ENCODE data around the gene ABCB1.
A peak's percentile ranks its signal among the peaks of the same experiment; 100 is the strongest.
"Not testable (repeated sequence)": the region's sequence is repeated elsewhere in the genome, so short reads cannot be mapped to it uniquely, and the experiment has no call there.

The ABCB1 gene

DNA sequence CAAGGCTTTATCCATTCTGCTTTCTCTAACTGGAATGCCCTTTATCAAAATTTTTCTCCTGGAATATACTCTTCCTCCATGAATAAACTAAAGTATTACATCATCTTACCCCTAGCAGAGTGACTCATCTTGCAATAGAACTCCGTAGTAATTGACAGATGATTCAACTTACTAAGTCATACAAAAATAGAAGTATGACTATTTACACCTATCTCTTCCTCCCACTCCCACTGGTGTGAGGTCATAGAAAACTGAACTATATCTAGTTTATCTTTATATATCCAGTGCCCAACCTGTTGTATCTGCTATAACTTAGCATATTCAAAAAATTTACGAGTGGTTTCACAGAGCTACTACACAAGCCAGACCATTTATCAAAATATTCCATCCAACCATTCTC, 26.1 kb downstream of the ABCB1 start:
- DNase-seq (ENCODE audit: low spot score) = peak; percentile 6

DNA sequence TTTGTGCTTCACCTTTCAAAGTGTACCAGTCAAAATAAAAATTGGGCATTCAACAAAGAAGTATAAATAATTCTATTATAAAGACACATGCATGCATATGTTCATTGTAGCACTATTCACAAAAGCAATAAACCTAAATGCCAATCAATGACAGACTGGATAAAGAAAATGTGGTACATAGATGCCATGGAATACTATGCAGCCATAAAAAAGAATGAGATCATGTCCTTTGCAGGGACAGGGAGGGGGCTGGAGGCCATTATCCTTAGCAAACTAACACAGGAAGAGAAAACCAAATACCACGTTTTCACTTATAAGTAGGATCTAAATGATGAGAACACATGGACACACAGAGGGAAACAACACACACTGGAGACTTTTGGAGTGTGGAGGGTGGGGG, 28.2 kb downstream of the ABCB1 start:
- not testable (repeated sequence) for DNase-seq (ENCODE audit: low spot score)

DNA sequence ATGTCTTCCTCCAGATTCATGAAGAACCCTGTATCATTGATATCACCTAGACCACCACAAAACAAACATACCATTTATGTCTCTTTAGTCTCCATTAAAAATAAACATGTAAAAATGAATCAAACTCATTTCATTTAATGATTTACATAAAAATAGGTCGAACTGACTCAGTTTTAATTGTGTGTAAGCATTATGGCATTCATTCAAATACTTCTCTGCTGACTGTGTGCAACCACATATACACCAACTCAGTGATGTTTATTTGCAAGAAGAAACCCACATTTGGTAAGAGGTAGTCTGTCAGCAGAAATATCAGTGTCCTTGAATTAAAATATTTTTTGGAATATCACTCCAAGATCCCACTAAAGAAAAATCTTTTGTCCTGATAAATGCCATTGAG, 30.5 kb downstream of the ABCB1 start:
- peak; percentile 7 for DNase-seq (ENCODE audit: low spot score)

DNA sequence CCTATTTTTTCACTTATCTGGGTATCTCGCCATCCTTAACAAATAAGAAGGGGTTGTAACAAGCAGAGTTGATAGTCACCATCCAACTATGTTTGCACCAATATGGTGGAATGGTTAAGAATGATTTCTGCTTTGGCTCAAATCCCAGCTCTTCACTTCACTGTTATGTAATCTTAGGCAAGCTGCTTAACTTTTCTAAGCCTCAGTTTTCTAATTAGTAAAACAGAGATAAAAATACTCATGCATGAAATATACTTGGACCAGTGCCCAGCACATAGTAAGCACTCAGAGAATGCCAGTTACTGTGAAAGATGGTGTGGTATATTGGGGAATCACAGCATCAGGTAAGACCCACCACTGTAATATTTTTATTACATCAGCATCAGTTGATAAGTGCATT, 33.6 kb downstream of the ABCB1 start:
- DNase-seq (ENCODE audit: low spot score) = no peak

DNA sequence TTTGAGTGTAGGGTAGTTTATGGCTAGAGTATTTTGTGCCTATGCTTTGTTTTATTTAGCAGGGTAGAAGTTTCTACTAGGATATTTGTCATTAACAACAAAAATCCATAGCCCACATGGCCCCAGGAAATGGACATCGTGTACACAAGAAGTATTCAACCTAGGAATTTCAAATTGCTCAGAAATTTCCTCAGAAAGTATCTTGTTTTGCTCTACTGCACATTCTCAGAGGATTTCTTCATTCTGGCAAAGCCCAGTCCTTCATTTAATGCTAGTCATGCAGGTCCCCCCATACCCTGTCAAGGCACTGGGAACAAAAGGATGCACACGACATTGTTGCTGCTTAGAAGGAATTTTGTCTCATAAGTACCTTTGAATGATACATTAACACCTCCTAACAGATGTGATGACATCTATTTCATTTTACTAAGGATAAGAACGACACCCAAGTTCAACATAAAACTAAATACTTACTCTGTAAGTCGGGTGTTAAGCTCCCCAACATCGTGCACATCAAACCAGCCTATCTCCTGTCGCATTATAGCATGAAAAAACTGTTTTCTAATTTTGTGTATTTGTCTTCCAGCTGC, 34.3 kb downstream of the ABCB1 start:
- no peak for DNase-seq (ENCODE audit: low spot score)

DNA sequence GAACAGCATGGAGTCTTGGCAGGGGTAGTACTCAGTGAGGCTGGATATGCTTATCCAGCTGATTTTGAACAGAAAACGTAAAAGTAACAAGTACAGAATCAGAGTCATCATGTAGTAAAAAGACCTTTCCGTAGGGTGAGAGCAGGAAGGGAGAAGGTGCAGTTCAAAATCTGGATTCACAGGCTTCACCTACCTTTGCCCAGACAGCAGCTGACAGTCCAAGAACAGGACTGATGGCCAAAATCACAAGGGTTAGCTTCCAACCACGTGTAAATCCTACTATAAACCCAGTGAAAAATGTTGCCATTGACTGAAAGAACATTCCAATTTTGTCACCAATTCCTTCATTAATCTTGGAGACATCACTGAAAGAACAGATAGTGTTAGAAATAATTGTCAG, 34.8 kb downstream of the ABCB1 start:
- no peak for DNase-seq (ENCODE audit: low spot score)

DNA sequence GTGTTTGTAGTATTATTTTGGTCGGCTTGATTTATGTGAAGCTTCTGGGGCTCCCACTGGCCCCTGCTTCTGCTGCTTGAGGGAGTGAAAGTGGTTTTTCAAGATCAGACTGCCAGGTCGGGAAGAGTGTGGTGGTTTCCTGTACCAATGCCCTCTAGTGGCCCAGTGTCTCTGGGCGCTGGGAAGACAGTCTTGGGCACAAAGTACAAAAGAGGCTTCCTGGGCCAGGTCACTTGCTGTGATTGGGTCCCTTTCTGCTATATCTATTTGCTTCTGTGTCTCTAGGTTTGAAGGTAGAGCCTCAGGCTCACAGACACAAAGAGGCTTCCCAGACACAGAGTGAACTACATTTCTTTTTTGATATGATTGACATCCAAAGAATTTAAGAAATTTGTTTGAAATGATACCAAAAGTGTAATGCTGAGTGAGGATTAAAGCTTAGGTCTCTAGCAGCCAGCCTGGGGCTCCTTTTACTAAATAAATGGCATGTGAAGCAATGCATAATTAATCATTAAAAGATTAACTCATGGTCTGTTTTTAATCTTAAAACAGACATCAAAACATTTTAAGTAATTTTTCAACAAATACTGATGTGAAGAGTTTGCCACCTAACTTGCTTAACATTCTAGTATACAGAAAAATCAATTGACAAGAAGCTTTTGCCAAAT, 36.3 kb downstream of the ABCB1 start:
- DNase-seq (ENCODE audit: low spot score) = peak; percentile 5

DNA sequence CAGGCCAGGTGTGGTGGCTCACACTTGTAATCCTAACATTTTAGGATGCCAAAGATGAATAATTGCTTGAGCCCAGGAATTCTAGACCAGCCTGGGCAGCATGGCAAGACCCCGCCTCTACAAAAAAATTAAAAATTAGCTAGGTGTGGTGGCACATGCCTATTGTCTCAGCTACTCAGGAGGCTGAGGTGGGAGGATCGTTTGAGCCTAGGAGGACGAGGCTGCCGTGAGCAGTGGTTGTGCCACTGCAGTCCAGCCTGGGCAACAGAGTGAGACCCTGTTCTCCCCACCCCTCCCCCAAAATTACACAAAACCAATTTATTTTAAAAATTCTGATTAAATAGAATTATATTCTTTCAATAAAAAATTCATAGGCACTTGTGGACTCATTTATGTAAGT, 39.0 kb downstream of the ABCB1 start:
- no peak for DNase-seq (ENCODE audit: low spot score)

DNA sequence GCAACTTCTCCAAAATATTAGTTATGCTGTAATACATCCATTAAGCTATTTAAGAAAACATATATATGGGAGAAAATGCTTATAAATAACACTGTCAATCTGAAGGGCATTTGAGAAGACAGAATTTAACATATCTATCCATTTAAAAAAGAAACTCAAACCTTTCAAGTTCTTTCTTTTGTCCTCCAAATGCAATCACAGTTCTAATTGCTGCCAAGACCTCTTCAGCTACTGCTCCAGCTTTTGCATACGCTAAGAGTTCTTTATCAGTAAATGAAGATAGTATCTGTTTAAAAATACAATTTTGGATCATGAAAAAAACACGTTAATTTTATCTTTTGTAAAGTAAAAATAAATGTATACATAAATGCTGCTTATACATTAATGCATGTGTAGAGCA, 39.6 kb downstream of the ABCB1 start:
- no peak for DNase-seq (ENCODE audit: low spot score)

DNA sequence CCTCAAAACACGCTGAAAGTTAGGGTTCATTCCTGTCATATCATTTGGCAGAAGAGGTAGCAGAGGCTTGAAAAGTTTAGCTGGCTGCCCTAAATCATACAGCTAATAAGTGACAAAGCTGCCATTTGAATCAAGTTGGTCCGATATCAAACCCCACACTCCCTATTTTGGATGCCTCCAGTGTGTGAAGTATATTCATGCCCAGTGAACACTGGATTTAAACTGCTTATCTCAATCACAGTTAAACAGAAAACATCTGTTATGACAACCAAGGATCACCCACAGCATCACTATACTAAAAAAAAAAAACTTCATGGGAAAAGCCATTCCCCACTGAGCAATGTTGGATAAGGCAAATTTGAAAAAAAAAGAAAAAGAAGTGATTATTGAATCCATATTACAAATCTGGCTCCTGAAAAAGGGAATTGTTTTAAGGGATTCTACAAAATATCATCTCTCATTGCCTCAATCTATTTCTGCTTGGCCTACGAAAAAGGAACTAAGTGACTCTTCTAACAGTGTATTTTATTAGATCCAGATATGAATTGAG, 48.3 kb downstream of the ABCB1 start:
- no peak for DNase-seq (ENCODE audit: low spot score)

DNA sequence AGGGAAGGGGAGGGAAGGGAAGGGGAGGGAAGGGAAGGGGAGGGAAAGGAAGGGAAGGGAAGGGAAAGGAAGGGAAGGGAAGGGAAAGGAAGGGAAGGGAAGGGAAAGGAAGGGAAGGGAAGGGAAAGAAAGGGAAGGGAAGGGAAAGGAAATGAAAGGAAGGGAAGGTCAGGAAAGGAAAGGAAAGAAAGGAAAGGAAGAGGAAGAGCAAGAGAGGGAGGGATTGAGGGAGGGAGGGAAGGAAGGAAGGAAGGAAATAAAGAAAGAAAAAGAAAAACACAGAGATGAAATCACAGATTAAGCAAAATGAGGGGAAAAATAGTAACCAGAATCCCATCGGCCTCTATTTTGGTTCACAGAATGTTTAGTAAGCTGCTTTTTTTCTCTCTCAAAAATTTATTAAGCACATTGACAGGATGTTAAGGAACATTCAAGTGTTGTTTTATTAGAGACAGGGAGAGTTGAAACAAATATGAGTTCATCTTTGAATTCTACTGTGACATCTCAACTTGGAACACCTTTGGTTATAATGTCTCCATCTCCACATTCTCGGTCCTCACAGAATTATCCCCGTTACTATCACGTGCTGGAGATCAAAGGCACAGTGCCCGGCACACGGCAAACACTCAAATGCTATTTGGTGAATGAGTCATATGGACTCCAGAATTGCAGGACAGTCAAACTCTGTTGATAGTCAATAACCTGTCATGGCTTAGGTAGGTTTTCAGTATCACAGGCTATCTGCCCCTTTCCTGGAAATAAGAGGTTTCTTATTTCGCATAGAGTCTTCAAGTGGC, 52.4 kb downstream of the ABCB1 start:
- no peak for DNase-seq (ENCODE audit: low spot score)

DNA sequence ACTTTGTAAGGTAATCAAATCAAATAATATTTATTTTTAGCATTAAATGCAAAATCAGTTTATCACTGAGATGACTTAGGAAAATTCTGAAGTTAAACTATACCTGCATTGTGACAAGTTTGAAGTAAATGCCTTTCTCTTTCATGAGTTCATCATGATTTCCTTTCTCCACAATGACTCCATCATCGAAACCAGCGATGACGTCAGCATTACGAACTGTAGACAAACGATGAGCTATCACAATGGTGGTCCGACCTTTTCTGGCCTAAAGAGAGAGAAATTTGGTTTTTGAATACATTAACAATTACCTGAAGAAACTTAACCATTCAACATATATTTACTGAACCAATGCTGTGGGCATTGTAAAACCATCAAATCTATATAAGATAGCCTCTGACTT, 54.9 kb downstream of the ABCB1 start:
- DNase-seq (ENCODE audit: low spot score) = no peak

DNA sequence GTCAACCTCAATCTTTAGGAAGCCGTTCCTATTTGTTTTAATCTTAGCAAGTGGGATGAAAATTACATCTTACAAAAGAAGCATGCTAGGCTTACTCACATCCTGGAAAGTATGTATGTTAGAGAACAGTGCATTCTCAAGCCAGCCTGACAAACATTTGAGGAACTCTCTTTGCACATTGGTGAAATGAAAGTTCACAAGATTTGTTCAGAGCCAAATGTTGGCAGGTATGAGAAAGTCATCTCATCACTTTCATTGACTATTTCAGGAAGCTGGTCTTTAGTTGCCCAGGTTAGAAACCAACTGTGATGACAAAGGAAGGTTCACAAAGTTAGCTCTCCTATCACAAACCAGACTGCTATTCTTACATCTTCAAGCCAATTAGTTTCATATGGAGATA, 57.1 kb downstream of the ABCB1 start:
- no peak for DNase-seq (ENCODE audit: low spot score)

DNA sequence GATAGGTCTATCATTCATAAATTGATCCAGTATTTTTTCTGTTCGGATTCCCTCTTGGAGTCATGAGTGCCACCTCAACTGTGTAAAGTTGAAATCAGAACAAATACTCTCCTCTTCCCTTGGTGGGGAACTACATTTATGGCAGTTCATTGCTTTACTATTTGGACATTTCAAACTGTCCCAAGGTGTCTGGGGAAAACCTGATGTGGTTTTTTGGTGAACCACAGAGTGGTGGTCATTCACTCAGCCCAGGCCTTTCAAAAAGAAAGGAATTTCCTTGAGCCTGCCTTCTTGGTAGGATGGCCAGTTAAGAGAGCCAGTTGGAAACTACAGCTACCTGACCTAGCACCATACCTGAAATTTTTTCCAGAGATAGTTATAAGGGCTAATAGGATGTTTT, 59.0 kb downstream of the ABCB1 start:
- DNase-seq (ENCODE audit: low spot score) = no peak

DNA sequence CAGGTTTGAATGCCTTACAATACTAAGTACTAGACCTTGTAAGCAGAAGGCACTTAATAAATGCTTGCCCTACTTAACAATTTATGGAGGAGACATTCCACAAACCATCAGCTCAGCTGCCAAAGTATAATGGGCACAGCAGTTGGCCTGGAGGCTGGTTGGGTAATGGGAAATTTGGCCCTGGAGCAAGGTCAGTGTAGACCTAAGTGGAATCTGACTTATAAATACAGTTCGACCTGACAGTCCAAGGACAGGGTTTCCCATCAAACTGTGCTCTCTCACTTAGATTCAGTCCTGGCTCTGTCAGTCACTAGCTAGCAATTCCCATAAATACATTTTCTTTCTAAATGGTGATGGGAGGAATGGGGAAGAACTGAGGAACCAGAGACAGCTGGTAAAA, 62.6 kb downstream of the ABCB1 start:
- DNase-seq (ENCODE audit: low spot score) = no peak

DNA sequence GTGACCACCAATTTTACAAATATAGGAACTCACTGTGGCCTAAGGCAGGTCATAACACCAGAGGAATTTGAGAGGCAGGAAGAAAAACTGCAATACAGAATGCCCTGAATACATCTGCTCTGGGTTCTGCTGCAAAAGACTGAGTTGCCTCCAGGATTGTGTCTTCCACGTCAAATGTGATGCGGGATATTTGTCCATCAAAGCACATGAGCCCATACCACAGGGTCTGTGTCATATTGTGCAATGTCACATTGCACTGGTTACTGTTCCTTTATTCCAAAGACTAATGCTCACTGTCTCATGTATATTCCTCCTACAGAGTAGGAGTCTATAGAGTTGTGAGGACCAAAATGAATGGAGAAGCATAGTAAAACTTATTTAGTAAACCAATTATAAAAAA, 66.6 kb downstream of the ABCB1 start:
- no peak for DNase-seq (ENCODE audit: low spot score)

DNA sequence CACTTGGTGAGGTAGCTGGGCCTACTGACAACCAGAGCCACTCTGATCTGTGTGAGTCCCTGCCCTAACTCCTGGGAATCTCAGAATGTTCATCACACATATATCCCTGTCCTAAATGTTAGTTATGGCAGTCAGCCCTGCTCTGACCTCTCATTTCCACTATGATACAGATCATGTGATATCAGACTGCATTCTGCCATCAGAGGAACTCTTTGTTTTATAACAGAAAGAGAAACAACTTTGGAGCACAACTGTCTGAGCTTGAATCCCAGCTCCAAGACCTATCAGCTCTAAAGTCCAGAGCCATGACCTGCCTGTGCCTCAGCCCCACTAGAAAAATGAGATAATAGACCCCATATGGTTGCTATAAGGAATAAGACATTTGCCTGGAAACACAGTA, 70.6 kb downstream of the ABCB1 start:
- no peak for DNase-seq (ENCODE audit: low spot score)

DNA sequence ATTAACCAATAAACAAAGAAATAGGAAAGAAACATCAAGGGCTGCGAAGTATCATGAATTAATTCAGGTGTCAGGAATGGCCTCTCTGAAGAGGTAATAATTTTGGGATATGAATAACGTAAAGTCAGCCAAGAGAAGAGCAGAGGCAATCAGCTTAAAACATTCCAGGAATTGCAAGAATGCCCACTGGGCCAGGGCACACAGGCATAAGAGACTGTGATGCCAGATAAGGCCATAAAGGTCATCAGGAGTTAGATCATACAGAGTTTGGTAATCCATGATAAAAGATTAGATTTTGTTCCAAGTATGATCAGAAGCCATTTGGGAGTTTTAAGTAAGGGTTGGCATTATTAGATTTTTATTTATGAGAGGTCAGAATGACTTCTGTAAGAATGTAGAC, 72.0 kb downstream of the ABCB1 start:
- no peak for DNase-seq (ENCODE audit: low spot score)

DNA sequence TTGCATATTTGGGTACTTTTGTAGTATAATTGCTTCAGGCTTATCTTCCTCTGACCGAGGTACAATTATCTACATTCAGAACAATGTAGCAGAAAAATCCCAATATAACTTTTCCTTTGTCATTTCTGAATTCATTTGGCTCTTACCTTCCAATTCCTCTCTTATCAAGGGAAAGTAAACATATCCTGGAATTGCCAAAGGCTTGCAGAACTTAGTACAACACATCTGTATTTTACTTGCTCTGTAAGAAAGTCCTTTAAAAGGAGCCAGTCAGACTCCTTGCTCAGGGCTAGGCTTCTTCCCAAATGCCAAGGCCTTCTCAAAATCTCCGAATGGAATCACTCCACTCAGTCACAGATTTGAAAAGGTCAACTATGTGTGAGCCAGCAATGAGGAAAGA, 81.9 kb downstream of the ABCB1 start:
- no peak for DNase-seq (ENCODE audit: low spot score)

DNA sequence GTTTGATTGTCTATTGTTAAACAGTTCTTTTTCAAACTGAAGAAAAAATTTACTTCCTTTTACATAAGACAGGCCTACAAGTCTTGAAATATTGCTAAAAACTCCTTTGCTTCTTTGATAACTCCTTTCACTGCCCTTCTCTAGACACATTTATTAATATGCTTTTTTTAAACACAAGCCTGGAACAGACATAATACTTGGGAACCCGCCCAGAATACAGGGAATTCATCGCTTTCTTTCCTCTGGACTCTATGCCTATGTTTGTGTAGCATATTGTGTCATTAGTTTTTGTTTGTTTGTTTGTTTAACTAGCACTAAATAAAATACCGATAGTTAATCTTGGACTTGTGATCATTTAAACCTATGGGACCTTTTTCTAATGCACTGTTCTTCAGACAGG, 82.8 kb downstream of the ABCB1 start:
- DNase-seq (ENCODE audit: low spot score) = no peak

DNA sequence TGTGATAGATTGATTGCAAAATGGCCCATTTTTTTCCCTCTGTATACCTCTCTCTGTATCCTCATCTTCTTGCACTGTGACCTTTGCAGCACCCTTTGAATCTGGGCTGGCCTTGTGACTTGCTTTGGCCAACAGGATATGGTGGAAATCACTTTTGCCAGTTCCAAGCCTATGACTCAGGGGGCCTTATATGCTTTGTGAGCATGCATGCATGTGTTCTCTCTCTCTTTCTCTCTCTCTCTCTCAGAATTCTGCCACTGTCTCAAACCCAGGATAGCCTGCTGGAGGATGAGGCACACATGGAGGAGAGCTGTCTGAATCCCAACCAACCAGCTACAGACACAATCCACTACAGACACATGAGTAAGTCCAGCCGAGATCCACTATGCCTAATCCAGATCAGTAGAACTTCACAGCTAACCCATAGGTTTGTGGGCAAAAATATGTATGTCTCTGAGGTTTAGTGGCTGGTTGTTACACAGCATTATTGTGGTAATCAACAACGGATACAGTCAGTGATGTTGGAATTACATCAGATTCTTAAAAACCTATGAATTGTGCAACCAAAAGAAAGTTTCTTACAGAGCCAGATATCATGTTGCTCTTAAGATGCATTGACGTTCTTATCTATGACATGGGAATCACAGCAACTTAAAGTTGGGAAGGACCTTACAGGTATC, 83.4 kb downstream of the ABCB1 start:
- DNase-seq (ENCODE audit: low spot score) = no peak

DNA sequence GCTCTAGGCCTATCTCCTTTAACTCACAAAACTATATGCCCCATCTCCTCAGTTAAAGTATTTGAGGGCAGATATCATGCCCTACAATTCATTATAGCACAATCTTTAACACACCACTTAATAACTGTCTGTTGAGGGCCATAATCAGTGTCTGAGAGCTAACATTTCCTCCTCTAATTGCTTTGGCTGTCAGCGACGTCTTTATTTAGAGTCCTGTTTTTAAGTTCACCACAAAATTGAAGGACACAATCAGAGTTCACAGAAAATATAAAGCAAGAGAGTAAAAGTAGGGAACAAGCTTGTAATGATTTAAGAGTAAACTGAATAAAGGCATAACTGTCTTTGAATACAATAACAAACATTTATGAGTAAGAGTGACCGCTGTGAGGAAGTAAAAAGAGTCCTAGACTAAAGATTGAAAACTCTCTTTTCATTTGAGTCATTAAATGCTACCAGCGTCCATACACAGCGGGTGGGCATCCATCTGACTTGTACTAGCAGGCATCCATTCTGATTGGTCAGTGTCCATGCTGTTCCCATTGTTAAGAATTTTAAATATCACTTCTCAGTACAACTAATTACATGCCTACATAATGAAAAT, 86.8 kb downstream of the ABCB1 start:
- no peak for DNase-seq (ENCODE audit: low spot score)
